Nucleus accumbens (tissue), 56 donors: ENCODE measurements around the gene ANKH.

Experiments used
- DNase-seq, 56 donors: peaks; one replicate each; lab custom pipeline; 2025; lab: John Stamatoyannopoulos, UW

The ANKH gene

DNA sequence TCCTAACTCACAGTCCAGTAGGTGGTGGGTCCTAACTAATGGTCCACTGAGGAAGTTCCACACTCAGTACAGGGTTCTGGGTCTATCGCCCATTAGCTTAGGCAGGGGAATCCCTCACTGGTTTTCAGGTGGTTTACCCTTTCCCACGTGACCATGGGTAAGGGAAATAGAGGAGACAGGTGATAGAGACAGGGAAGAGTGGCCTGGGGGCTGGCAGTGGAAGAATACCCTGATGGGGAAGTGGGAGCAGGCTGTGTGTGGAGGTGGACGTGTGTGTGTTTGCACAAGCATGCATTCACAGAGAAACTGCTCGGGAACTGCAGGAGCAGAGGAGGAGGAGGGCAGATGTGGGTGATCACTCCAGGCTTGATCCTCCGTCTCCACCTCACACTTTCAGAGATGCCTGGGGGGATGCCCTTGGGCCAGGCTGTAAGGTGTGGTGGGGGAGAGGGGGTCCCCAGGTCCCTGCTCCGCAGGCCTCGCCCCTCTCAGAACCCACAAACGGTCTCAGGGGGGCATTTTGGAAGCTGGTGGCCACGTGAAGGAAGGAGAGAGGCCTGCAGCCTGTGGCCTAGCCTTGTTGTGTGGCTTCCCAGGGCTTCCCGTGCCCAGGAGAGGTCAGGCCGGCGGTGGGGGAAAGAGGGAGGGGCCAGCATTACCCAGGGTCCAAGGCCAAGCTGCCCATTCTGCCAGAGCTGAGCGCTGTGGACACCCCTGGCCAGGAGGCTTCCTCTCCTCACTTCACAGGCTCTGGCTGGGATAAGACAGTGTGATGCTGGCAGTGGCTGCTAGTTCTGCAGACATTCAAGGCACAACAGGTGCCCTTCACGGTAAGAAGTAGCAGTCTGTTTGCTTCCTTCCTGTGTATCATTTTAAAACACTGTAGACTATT is 127.0 kb downstream of the ANKH start:
- DNase-seq, result no peak

DNA sequence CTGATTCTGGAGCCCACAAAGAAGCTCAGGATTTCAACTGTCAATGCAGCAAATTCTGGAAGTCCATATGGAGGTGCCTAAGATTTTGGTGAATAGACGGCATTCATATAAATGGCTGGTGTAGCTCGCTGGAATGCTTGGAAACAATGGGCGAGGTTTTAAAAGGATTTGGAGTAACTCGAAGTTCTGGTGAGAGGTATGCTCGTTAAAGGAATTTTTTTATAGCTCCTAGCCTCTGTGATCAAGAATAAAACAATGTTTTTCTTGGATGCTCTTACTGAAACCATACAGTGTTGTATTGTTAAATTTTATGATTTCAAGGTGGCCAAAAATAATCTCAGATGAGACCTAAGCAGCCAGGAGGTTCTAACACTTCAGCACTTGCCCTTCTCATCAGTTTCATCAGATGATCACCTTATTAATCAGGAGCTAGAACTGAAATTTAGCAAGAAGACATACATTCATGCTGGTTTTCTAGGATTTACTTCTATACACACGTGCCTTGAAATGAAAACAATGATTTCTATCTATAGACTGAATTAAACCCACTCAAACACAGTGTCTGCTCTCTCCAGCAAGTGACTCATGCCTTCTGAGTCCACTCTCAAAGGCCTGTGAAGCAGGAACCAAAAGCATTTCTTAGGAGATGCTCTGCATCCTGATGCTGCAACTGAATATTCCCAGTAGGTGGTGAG is 127.8 kb downstream of the ANKH start:
- DNase-seq, result no peak

DNA sequence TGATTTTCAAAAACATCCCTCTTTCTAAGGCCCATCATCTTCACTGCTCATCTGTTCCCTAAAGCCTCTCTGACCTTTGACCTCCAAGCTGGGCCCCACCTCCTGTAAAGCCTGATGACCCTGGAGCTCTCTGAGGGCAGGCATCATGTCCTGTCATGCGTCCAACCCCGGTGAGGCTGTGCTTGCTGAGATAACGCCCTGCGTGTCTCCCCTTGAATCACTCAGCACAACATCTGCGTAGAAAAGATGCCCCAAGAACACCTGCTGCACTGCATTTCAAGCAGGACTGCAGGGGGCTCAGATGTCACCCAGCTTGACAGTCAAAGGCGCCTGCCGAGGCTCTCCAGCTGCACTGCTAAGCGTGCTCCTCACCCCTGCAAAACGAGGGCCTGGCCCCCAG is 129.1 kb downstream of the ANKH start:
- DNase-seq, result no peak

DNA sequence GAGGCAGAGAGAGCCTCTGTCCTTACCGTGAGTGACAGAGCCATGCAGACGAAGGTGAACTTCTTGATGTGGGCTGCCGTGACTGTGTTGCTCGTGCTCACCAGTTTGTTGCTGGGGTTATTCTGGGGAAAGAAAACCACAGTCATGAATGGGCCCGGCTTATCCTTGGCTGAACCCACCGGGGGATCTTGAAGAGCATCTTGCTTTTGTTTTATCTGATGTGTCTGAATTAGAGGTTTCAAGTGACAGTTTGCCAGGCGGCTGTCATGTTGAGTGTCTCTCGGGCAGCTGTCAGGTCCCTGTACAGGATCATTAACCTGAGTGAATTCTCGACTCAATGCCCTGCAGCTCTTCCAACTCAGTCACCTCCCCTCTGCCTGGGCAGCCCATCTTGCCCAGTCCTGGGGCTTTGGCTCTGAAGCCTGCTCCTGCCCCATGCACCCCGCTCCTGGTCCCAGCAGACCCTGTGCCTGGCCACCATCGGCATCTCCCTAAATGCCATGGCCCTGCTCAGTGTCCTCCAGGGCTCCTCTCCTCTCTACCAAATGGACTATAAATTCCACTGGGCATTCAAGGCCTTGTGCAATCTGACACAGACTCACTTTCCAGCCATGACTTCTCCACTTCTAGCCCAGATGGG is 129.7 kb downstream of the ANKH start:
- DNase-seq, result no peak

DNA sequence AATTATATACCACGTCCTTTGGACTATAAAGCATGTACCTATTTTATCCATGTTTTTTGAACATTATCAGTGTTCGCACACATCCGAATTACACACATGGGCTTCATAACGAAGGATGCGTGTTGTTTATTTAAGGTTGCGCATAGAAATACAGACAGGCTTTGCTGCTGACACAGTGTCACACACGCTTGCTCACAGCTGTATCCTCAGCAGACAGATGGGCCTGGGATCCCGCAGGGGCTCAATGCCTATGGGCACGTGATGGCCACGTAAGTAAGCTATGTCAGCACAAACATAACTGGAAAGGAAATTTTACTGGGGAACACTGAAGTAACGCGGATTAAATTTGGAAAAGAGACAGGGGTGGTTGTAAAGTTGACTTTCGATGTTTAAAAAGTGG is 130.4 kb downstream of the ANKH start:
- DNase-seq, result no peak

DNA sequence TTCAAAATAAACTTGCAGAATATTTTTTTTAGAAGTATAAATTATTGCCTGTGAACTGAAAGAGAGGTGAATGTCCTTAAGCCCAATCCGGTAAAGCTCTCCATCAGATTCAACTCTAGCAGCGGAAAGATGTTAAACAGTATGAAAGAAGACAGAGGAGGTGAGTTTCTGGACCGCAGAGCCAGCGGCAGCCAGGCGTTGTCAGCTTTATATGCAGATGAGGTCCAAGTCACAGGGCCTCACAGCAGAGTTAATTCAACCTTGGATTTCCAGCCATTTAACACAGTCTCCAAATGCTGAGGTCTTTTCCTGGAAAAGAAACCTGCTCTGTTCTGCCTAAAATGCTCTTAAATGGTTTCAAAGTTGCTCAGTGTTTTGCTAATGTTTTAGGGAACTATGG is 131.6 kb downstream of the ANKH start:
- no peak for DNase-seq

DNA sequence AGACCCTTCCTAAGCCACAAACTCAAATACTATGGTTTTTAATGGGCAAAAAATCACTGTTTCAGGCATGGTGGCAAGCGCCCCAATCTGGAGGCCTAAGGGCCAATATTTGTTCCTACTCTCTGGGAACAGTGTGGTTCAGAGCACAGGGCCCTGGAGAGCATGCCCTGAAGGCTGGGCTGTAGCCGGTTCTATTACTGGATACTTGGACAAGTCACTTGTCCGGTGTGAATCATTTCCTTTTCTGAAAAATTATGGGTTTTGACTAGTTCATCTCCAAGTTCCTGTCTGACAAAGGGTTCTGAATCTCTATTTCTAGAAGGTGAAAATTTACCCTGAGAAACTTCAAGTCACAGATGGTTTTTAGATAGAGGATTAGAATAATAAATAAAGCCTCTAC is 132.0 kb downstream of the ANKH start:
- DNase-seq, result no peak

DNA sequence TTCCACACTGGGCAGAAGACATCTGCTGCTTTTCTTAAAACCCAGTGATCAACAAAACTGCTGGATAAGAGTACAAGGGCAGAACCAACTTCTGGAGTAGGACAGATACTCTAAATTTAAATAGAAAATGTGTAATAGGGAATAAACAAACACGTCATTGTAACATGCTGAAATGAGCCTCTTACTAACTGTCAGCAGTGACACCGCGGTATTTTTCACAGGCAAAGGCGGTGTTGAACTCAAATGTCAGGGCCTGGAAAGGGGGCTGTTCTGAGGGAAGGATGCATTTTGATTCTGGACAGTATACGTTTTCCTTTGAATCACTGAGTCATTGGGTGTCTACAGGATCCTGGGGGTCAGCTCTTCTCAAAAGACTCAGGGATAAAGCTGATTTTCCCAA is 133.5 kb downstream of the ANKH start:
- DNase-seq, result no peak

DNA sequence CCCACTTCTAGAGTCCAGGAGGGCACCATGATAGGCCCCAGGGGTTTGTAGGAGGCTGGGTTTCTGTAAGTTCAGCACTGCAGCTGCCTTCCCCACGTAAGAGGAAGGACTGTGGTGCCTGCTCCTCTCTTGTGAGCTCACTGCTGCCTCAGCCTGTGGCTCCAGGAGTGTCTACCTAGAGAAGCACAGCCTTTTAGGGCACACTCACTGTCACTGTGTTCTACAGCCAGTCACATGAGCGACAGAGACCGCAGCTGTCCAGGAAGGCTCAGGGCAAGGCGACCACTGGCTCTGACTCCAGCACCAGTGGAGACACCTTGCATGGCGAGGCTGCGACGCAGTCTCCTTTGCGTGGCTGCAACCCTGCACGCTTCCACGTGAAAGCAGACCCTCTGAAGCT is 134.3 kb downstream of the ANKH start:
- no peak for DNase-seq

DNA sequence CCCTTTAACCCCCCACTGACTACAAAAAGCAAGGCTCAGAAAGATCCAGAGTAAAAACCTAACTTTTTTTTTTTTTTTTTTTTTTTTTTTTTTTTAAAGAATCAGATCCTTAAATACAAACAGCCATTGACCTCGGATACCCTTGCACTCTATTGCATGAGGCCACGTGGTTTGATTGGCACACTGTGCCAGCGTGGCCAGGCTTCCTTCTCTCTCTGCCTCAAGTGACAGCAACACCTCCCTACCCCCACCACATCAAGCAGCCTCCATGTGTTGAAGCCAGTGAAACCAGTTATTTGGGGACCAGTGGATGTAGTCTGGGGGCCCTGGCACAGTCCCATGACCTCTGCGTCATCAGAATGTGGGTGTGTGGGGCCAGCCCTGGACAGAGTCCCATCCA is 135.6 kb downstream of the ANKH start:
- DNase-seq, result peak in 3 of 56 donors; percentile 16 to 35 (median 32)

DNA sequence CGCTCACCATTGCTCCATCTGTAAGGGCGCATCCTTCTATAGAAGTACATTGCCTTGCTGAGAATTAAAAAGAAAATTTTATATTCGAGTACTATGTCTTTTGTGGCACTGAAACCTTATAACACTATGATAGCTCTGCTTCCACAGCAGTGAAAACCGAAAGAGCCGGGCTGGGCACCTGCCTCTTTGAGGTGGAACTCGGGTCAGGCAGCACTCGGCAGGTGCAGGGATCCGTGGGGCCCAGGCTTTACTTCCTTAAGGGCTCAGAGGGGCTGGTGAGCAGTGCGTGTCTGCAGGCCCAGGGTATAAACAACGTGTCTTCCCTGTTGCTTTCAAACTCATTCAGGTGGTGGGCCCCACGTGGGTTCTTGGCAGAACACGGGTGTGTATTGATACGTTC is 137.2 kb downstream of the ANKH start:
- no peak for DNase-seq

DNA sequence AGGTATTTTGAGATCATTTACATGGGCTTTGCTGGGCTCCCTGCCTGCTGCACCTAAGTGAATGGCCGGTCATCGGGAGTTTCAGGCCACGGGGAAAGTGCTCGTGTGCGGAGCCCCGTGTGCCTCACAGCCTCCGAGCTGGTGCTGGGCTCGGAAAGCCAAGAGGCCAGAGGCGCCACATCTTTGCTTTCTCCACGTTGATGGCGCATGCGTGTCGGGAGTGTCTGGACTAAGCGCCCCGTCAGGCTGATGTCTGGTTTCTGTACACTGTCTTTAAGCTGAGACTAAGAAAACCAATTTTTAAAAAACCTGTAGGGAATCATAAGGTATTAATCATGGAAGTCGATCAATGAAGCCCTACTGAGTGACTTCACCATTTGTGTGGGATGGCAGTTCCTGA is 137.9 kb downstream of the ANKH start:
- no peak for DNase-seq

DNA sequence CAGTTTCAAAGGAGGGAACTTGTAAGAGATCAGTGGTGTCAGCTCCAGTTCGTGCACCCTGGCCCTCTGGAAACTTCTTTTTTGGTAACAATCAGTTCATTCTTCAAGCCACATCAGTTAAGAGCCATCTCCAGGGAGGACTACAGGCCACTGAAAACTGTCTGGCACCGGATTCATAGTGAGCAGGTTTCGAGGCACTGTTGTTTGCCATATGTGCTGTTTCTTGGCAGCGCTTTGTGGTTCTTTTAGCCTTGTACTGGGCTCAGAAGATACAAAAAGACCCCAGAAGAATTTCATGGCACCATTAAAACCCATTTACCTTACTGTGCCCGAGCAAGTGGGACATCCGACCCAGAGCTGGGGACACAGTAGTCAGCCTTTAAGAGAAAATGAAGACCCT is 138.6 kb downstream of the ANKH start:
- no peak for DNase-seq

DNA sequence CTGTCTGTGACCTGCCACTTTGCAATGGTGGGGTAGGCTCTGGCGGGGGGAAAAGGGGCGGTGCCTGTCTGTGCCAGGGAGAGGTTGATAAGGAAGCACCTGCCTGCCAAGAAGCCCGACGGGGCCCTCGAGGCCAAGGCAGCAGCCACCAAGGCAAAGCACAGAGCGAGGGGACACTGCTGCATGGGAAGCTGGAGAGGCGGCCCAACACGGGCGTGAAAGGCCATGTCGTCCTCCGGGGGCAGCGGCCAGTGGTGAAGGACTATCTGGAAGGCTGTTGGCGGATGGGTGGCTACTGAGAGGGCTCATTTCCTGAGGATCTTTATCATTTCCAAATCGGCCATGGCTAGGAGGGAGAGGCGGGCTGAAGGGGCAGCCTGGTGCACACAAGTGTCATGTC is 140.7 kb downstream of the ANKH start:
- no peak for DNase-seq

DNA sequence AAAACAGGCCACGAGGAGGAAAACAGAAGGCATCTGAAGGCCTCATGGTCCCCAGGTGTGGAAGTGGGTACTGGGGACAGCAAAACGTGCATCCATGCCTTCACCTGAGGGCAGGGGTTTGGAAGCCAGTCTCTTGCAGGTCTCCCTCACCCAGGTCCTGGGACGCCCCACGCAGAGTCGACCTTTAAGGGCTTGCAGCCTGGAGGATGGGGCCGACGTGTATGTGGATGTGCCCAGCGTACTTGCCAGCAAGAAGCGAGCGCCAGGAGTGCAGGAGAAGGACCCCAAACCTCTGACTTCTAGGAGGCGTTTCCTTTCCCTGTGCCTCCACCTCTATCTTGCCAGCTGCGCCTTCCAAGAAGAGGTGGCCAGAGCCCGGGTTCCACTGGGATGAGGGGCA is 141.1 kb downstream of the ANKH start:
- no peak for DNase-seq

DNA sequence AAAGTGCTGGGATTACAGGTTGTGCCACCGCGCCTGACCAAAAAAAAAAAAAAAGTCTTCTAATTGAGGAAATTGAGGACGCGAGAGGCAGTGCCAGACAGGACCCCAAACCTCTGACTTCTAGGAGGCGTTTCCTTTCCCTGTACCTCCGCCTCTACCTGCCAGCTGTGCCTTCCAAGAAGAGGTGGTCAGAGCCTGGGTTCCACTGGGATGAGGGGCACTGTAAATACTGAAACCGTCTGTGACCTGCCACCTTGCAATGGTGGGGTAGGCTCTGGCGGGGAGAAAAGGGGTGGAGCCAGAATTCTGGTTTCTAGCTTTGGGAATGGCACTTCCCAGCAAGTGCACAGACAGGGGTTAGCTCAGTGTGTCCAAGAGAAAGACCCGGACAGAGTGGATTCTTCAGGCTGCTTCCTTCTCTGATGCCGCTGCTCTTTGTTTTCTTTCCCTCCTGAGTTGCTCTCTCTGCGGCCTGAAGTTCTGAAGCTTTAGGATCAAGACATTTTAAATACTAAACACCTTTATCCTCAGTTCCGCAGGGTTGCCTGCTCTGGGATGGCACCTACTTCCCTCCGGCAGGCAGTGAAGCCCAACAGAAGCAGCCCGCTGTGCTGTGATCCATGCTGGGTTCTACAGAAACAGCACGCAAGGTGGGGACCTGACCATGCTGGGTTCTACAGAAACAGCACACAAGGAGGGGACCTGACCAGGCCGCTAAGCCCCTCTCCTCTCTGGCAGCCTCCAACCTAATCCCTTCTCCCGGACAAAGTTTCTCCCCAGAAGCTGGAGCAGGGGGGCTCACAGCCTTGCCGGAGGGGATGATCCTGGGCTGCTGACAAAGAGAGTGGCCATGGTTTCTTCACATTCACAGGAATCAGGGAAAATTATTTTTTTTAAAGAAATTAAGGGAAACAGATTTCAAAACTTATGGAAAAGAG is 141.9 kb downstream of the ANKH start:
- DNase-seq, result no peak

DNA sequence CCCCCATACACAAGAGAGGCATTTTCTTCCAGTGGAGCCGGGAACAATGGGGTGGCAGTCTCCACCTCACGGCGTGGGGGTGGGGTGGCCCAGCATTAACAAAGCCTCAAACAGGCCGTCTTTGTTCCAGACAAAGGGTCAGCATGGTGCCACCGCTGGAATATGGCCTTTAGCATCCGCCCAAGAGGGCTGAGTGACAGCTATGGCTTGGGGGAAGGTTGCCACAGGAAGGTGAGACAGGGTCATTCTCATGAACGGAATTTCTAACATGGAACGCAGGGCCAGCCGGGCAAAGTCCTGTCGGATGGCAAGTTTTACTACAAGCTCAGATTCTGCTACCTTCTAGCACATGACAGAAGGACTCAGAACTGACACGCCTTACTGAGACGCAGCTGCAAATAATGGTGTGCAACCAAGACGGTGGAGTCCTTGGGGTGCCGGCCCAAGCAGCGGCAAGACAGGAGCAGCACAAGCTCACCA is 143.1 kb downstream of the ANKH start:
- DNase-seq, result peak in 53 of 56 donors; percentile 16 to 89 (median 77)

DNA sequence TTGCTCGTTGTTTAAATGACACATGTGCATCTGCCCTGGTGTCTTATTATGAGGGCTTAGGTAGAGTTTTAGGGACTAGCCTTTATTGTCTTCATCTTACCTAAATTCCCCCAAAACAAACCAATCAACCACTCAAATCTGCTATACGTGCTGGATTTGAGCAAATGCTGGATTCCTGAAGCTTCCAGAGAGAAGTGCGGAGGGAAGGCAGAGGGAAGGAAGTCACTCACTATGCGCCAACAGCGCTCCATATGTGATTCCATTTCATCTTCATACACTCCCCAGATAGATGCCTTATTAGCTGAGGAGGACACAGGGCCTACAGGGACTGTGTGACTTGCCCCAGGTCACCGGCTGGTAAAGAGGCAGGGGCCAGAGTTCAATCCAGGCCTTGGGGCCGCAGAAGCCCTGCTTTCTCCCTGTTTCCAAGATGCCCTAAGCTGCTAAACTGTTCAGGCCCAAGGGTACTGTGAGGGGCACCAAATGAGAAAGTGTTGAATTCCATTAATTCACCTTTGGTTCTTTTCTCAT is 143.6 kb downstream of the ANKH start:
- no peak for DNase-seq

DNA sequence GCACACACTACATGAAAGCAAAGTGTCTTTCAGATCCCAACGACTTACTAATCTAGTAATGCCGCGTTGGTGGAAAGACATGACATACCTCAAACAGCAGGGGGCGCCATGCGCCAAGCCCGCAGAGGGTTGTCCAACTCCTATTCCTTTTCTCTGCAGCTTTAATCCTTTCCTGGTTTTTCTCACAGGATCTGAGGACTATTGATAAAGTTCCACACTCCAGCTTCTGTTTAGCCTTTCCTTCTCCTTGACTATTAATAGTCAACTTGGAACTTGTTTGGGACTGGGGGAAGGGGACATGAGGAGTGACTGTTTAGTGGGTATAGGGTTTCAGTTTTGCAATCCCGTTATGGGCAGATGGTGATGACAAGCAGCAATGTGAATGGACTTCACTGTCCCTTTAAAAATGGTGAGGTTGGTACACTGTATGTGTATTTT is 144.1 kb downstream of the ANKH start:
- peak in 53 of 56 donors; percentile 6 to 89 (median 70) for DNase-seq
